GM18520 (cell line): ENCODE data around the gene ZNF70.

Experiments used
- ATAC-seq: cut with Tn5 transposase; IDR thresholded peaks from one replicate; pipeline ENCODE4 v1.9.1; 2021; ENCODE audit not compliant: unreplicated experiment

ZNF70 gene

DNA sequence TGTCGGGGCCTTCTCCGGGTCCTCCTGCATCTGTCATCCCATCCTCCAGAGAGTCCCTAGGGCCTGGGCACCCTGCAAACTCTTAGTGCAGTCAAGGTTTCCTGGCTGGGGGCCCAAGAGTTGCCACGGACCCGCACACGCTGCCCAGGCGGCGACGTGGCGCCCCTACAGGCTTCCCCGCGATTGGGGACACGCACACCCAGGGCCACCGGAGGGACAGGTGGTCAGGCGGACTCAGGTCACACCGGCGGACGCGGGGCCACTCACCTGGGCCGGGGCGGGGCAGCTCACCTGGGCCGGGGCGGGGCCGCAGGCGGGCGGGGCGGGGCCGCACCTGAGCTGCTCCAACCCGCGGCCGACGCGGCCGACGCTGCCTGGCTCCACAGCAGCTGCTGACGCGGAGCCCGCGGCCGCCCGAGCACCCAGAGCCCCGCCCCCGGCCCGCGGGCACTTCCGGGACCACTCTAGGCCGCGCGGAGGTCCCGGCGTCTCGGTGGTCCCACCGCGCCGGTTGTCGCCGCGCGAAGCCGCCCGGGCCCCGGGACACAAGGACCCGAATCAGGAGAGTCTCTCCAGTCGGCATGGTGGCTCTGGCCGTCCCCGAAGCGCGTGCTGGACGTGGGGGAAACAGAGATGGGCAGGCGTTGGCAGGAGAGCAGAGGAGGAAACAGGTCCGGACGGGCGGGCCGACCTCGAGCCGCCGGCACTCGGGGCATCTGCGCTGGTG, at the start of gene ZNF70:
Gene ZNF70, minus strand, starts transcription at position 399 of the 727 bp plus-strand sequence. CDS start 5,972 bp downstream, outside the sequence.
- peak; percentile 90 for ATAC-seq

DNA sequence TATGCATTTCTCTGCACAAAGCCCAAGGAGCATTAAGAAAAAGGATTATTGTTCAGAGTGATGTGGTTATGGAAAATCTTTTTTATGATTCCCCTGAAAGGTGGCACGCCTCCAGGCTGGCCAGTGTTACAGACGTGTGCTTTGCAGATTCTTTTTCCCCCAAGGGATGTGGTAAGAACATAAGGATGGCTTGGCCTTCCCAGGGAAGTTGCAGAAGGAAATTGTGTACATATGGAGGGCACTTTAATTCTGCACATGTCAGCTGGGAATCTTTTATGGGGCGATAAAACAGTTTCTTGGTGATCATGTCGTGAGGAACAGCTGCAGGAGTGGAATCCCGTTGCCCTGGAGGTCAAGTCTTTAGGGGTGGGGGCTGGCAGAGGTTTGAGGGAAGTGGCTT, 45.5 kb upstream of the ZNF70 start:
- no peak for ATAC-seq

DNA sequence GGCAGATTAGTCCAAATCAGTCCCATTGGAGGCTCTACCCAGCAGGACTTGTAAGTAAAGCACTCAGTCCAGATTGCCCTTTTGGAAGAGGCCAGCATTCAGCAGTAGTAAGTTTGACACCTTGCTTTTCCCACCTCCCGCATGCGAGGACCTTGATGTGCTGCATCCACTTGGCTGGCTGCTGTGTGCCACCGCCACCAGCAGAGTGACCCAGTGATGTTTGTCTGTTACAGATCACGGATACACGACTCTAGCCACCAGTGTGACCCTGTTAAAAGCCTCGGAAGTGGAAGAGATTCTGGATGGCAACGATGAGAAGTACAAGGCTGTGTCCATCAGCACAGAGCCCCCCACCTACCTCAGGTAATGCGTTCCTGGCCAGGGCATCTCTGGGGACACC, 42.4 kb upstream of the ZNF70 start:
- no peak for ATAC-seq

DNA sequence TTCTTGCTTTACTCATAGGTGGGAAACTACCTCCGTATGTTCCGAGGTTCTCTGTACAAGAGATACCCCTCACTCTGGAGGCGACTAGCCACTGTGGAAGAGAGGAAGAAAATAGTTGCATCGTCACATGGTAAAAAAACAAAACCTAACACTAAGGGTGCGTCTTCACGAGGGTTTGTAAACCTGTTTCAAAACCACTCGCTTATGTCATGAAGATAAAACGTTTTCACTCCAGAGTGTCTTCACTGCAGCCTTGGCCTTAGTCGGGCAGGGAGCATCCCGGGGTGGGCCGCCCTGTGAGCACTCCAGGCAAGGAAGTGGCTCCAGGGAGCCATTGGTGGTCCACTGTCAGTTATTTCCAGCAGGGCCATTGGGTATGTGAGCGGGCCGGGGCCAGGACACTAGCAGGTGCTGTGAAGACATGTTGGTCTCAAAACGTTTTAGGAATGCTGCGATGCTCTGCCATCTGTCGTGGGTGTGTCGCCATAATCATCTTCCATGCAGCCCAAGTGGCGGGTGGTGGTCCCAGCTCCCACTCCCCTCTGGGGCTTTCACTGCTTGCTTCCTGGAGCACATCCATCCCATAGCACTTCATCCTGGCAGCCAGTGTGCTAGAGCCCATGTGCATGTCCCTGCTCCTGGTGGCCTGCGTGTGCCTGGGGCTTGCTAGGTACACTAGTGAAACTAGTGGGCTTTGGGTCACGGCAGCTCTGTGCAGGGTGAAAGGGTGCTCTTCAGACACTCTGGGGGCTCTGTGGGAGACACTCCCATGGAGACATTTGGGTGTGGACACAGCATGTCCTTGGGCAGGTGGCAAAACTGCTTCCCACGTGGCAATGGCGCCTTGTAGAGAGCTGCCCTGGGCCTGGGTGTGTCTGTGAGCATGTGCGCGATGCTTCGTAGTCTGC, 41.1 kb upstream of the ZNF70 start:
- no peak for ATAC-seq

GRCh38 chr22:23790819-23791737, 40.2 kb upstream of the ZNF70 start:
- no peak for ATAC-seq

GRCh38 chr22:23789638-23790037, 38.7 kb upstream of the ZNF70 start:
- no peak for ATAC-seq

- ATAC-seq: no peak
These were observed 38.2 kb upstream of the ZNF70 start for GRCh38 chr22:23789121-23789520.

DNA sequence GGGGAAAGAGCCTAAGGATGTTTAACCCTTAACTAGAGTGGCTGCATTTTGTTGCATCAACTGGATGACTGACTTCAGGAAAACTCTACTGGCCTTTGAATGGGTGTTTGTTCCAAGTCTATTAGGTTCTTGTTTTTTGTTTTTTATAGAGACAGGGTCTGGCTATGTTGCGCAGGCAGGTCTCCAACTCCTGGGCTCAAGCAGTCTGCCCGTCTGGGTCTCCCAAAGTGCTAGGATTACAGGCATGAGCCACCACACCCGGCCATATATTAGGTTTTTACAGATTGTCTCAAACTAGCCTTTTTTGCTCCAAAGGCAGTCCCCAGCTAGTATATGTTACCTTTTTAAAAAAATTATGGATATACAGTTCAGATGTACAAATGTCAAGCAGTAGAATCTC, 37.0 kb upstream of the ZNF70 start:
- ATAC-seq: no peak

DNA sequence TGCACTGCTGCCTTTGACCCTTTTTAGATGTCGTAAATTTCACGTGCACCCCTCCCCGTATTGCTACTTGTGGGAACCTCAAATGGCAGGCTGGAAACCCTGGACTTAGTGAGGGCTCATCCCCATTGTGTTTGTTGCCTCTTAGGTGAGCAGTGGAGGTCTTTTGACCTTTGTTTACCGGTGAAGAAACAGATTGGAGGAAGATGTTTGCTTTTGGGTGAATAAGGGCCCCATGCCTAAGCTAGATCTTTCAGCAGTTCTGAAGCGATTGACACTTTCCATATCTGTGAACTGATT, 36.6 kb upstream of the ZNF70 start:
- peak; percentile 4 for ATAC-seq

DNA sequence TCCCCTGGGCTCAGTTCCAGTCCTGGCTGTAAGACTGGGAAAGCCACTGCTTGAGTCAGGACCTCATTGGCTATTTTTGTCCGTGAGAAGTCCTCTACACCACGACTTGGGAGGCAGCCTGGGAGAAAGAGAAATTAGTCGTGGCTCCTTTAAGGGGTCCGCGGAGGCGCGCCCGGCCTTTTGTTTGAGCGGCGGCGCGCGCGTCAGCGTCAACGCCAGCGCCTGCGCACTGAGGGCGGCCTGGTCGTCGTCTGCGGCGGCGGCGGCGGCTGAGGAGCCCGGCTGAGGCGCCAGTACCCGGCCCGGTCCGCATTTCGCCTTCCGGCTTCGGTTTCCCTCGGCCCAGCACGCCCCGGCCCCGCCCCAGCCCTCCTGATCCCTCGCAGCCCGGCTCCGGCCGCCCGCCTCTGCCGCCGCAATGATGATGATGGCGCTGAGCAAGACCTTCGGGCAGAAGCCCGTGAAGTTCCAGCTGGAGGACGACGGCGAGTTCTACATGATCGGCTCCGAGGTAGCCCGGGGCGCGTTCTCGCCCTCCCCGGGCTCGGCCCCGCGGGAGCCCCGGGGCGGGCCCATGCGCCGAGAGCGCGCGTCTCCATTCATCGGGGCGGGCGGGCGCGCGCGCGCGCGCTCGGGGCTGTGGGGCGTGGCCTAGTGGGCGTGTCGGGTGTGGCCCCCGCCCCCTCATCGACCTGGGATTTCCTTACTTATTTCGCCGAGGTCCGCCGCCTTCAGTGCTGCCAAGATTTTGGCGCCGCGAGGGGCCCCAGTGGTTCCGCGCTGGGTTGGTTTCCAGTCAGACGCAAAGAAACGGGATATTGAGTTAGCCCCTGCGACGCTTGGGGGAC, 36.1 kb upstream of the ZNF70 start, which contains the start of gene SMARCB1:
Gene SMARCB1, plus strand, starts transcription at position 215 of the 848 bp plus-strand sequence. Its CDS starts 204 bp downstream, at position 419.
- peak; percentile 45 for ATAC-seq

DNA sequence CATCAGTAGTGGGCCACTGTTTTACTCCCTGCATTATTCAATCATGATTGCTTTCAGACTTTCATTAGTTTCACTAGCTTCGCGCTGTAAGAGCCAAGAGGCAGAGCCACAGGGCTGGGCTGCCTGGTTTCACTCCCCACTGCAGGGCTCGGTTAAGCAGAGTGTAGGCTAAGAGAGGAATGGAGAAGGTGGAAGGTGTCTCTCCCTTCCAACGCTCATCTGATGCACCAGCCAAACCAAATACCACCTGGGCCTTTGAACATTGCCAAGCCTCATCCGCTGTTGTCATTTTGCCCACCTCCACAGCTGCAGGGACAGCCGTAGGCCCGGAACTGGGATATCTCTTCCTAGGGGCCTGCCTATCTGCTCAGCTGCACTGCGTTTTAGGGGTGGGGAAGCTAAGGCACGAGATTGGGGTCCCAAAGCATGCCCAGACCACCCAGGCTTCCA, 35.4 kb upstream of the ZNF70 start:
- ATAC-seq: no peak

GRCh38 chr22:23784215-23784732, 33.4 kb upstream of the ZNF70 start:
- no peak for ATAC-seq

GRCh38 chr22:23783265-23784150, 32.6 kb upstream of the ZNF70 start:
- no peak for ATAC-seq

GRCh38 chr22:23782703-23783102, 31.8 kb upstream of the ZNF70 start:
- no peak for ATAC-seq

DNA sequence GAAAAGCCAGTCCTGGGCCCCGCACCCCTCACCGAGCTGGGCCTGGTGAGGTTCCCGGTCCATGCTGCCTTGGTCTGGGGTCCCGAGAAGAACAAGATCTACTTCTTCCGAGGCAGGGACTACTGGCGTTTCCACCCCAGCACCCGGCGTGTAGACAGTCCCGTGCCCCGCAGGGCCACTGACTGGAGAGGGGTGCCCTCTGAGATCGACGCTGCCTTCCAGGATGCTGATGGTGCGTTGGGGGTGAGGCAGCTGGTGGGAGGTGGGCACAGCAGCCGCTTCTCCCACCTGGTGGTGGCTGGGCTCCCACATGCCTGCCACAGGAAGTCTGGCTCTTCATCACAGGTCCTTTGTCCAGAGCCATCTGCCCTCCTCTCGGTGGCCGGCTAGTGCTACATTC, 31.3 kb upstream of the ZNF70 start:
- no peak for ATAC-seq

DNA sequence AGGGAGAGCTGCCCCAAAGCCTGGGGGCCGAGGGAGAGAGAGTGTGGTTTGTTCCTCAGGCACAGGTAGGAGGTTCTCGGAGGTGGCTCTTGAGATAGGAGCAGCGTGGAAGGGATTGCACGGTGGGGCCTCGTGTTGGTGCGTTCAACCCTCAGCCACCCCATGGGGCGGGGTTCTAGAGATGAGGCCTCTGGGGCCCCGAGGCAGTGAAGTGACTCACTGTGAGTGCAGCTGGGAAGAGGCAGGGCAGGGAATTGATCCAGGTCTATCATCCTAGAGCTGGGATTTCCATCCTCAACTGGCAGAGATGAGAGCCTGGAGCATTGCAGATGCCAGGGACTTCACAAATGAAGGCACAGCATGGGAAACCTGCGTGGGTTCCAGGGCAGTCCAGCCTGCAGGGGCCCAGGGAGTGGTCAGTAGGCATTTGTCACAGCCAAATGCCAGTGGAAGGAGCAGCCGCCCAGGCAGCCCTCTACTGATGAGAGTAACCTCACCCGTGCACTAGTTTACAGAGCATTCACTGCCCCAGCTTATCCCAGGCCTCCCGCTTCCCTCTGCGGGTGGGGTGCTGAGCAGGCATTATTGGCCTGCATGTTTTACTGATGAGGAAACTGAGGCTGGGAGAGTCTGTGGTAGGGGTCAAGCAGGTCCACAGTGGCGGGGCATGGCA, 30.7 kb upstream of the ZNF70 start:
- ATAC-seq: no peak

DNA sequence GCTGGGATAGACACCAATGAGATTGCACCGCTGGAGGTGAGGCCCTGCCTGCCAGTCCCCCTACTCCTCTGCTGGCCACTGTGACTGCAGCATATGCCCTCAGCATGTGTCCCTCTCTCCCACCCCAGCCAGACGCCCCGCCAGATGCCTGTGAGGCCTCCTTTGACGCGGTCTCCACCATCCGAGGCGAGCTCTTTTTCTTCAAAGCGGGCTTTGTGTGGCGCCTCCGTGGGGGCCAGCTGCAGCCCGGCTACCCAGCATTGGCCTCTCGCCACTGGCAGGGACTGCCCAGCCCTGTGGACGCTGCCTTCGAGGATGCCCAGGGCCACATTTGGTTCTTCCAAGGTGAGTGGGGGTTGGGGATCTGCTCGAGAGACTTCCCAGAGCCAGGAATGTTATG, 30.2 kb upstream of the ZNF70 start:
- no peak for ATAC-seq

DNA sequence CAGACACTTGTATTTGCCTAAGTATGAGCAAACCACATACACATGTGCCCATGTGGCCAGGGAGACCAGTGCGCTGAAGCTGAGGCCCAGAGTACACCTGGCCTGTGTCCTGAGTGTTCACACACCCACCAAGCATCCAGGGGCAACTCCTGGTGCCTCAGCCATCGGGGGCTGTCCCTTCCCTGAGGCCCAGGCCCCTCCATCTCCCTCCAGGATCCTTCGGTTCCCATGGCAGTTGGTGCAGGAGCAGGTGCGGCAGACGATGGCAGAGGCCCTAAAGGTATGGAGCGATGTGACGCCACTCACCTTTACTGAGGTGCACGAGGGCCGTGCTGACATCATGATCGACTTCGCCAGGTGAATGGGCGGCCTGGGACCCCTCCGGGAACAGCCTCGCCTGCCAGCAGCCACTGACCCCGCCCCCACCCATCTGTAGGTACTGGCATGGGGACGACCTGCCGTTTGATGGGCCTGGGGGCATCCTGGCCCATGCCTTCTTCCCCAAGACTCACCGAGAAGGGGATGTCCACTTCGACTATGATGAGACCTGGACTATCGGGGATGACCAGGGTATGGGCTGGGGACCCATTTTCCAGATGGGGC, 29.3 kb upstream of the ZNF70 start:
- ATAC-seq: no peak
